H9 (cell line): ENCODE measurements around the gene KRT3. TPM values are rescaled to one million over a fixed set of nuclear protein-coding genes. Genes with fewer than 3 reads are reported as not detected.

Experiments used
- DNase-seq: peaks from one replicate; pipeline ENCODE4 v3.0.0-alpha.2; 2017
- H2AFZ ChIP-seq: one replicate; pipeline ENCODE4 v1.6.1; 2013; ENCODE audit warnings: mild to moderate bottlenecking, low read length, control low read depth, moderate library complexity
- H2AK5ac ChIP-seq: 2 replicates; pipeline ENCODE4 v1.6.1; 2013; ENCODE audit warnings: low read length, control low read depth, mixed read lengths; ENCODE audit not compliant: insufficient read length
- H2BK120ac ChIP-seq: one replicate; pipeline ENCODE4 v1.6.1; 2013; ENCODE audit warnings: low read depth, mild to moderate bottlenecking, low read length, control low read depth, inconsistent platforms; ENCODE audit not compliant: poor library complexity, severe bottlenecking
- H2BK12ac ChIP-seq: 2 replicates; pipeline ENCODE4 v1.6.1; 2013; ENCODE audit warnings: low read length, control low read depth, mixed read lengths, low read depth; ENCODE audit not compliant: insufficient read length
- H2BK15ac ChIP-seq: 2 replicates; pipeline ENCODE4 v1.6.1; 2013; ENCODE audit warnings: low read depth, low read length, control low read depth
- H2BK20ac ChIP-seq: one replicate; pipeline ENCODE4 v1.6.1; 2013; ENCODE audit warnings: low read depth, mild to moderate bottlenecking, low read length, control low read depth, inconsistent platforms; ENCODE audit not compliant: poor library complexity, severe bottlenecking
- H2BK5ac ChIP-seq: 2 replicates; pipeline ENCODE4 v1.6.1; 2013; ENCODE audit warnings: low read length, control low read depth, mixed read lengths; ENCODE audit not compliant: insufficient read length
- H3K14ac ChIP-seq: 2 replicates; pipeline ENCODE4 v1.6.1; 2013; ENCODE audit warnings: low read length, control low read depth; ENCODE audit not compliant: insufficient read depth
- H3K18ac ChIP-seq: 2 replicates; pipeline ENCODE4 v1.6.1; 2013; ENCODE audit warnings: low read depth, mild to moderate bottlenecking, mixed read lengths, low read length, control low read depth; ENCODE audit not compliant: insufficient read length
- H3K23ac ChIP-seq: 2 replicates; pipeline ENCODE4 v1.6.1; 2013; ENCODE audit warnings: low read length, control low read depth, mixed read lengths, low read depth; ENCODE audit not compliant: insufficient read length
- H3K23me2 ChIP-seq: 2 replicates; pipeline ENCODE4 v1.6.1; 2013; ENCODE audit warnings: low read depth, mild to moderate bottlenecking, mixed read lengths, low read length, control low read depth; ENCODE audit not compliant: insufficient read length, poor library complexity, severe bottlenecking
- H3K27ac ChIP-seq: 2 replicates; pipeline ENCODE4 v1.5.1; 2013; ENCODE audit warnings: low read length, control low read depth, mixed read lengths, low read depth; ENCODE audit not compliant: insufficient read length
- H3K27me3 ChIP-seq: 2 replicates; pipeline ENCODE4 v1.6.1; 2013; ENCODE audit warnings: low read length, control low read depth, inconsistent platforms; ENCODE audit not compliant: insufficient read depth
- H3K4ac ChIP-seq: 2 replicates; pipeline ENCODE4 v1.6.1; 2013; ENCODE audit warnings: low read depth, mild to moderate bottlenecking, control low read depth, inconsistent platforms, low read length, moderate library complexity
- H3K4me1 ChIP-seq: 2 replicates; pipeline ENCODE4 v1.6.1; 2013; ENCODE audit warnings: low read length, control low read depth, inconsistent platforms; ENCODE audit not compliant: insufficient read depth
- H3K4me2 ChIP-seq: 2 replicates; pipeline ENCODE4 v1.6.1; 2013; ENCODE audit warnings: low read length, control low read depth, mixed read lengths; ENCODE audit not compliant: insufficient read length, insufficient read depth
- H3K56ac ChIP-seq: 2 replicates; pipeline ENCODE4 v1.6.1; 2013; ENCODE audit warnings: low read depth, mild to moderate bottlenecking, mixed read lengths, low read length, control low read depth; ENCODE audit not compliant: insufficient read length
- H3K79me1 ChIP-seq: 2 replicates; pipeline ENCODE4 v1.6.1; 2013; ENCODE audit warnings: low read depth, mild to moderate bottlenecking, moderate library complexity, low read length, control low read depth, inconsistent platforms; ENCODE audit not compliant: insufficient read depth, poor library complexity, severe bottlenecking
- H3K79me2 ChIP-seq: 2 replicates; pipeline ENCODE4 v1.6.1; 2013; ENCODE audit warnings: low read length, control low read depth, inconsistent platforms; ENCODE audit not compliant: insufficient read depth
- H3K9ac ChIP-seq: 2 replicates; pipeline ENCODE4 v1.6.1; 2013; ENCODE audit warnings: low read length, control low read depth, mixed read lengths; ENCODE audit not compliant: insufficient read length; ENCODE audit errors: extremely low read depth
- H3K9me3 ChIP-seq: one replicate; pipeline ENCODE4 v1.6.1; 2013; ENCODE audit warnings: low read depth, low read length, inconsistent platforms; ENCODE audit not compliant: control insufficient read depth
- H3T11ph ChIP-seq: one replicate; pipeline ENCODE4 v1.6.1; 2013; ENCODE audit warnings: mild to moderate bottlenecking, low read length, control low read depth, inconsistent platforms
- H4K20me1 ChIP-seq: one replicate; pipeline ENCODE4 v1.6.1; 2013; ENCODE audit not compliant: control insufficient read depth, insufficient read length, insufficient read depth
- H4K5ac ChIP-seq: 2 replicates; pipeline ENCODE4 v1.6.1; 2013; ENCODE audit warnings: low read depth, mild to moderate bottlenecking, mixed read lengths, low read length, control low read depth; ENCODE audit not compliant: insufficient read length
- H4K8ac ChIP-seq: replicated peaks from 2 replicates; pipeline ENCODE4 v1.6.1; 2013; ENCODE audit warnings: low read length, control low read depth, mixed read lengths, low read depth; ENCODE audit not compliant: insufficient read length
- H4K91ac ChIP-seq: 2 replicates; pipeline ENCODE4 v1.6.1; 2013; ENCODE audit warnings: low read depth, mild to moderate bottlenecking, moderate library complexity, mixed read lengths, low read length, control low read depth; ENCODE audit not compliant: insufficient read length
- H3K27ac Mint-ChIP-seq, 3 experiments: 2 replicates in 2 of 3; 3 replicates in 1 of 3; pipeline ENCODE4 v1.8.0; 2020 to 2021; ENCODE audit warnings: mixed read lengths in 3 of 3, mild to moderate bottlenecking in 1 of 3, moderate library complexity in 1 of 3
- H3K27me3 Mint-ChIP-seq: 2 replicates; pipeline ENCODE4 v1.8.0; 2021; ENCODE audit warnings: low read depth, mild to moderate bottlenecking, moderate library complexity, mixed read lengths
- H3K36me3 Mint-ChIP-seq, 3 experiments: 2 replicates in 2 of 3; 3 replicates in 1 of 3; pipeline ENCODE4 v1.8.0; 2020 to 2021; ENCODE audit warnings: low read depth in 3 of 3, mixed read lengths in 3 of 3; ENCODE audit not compliant: insufficient read depth in 1 of 3
- H3K4me1 Mint-ChIP-seq, 2 experiments: 2 replicates each; pipeline ENCODE4 v1.8.0; 2020; ENCODE audit warnings: mixed read lengths in 2 of 2
- H3K4me3 Mint-ChIP-seq, 2 experiments: 2 replicates in 1 of 2; 3 replicates in 1 of 2; pipeline ENCODE4 v1.8.0; 2020 to 2021; ENCODE audit warnings: mild to moderate bottlenecking in 2 of 2, mixed read lengths in 2 of 2, moderate library complexity in 1 of 2
- H3K9me3 Mint-ChIP-seq, 2 experiments: 2 replicates in 1 of 2; 3 replicates in 1 of 2; pipeline ENCODE4 v1.8.0; 2020; ENCODE audit warnings: mild to moderate bottlenecking in 2 of 2, mixed read lengths in 2 of 2, moderate library complexity in 1 of 2
- CTCF ChIP-seq: fragments of 200-600 bp; sonication (generic); conservative IDR thresholded peaks from 3 replicates; pipeline ENCODE4 v1.8.0; 2021; ENCODE audit warnings: antibody characterized with exemption, mild to moderate bottlenecking
- WGBS: extraction: QIAGEN DNeasy Blood & Tissue Kit; methylation state at CpG from one replicate; pipeline ENCODE4 v1.1.7; 2013; ENCODE audit warnings: missing lambda C conversion rate, low lambda C conversion rate, mixed read lengths; ENCODE audit not compliant: insufficient read length; ENCODE audit errors: extremely low coverage; 5-methylcytosine and 5-hydroxymethylcytosine counted together
- total RNA-seq: library from RNA; stranded (reverse); gene quantifications from 2 replicates; pipeline ENCODE4 v1.2.1, GENCODE V29; 2021

KRT3 gene
- total RNA-seq, 1 experiment from 2014 or later: not detected

- no peaks in the 10 kb centered on the region for H3K27me3 ChIP-seq
- no peaks in the 10 kb centered on the region for H3K36me3 Mint-ChIP-seq
- H3K4me2 ChIP-seq: no peak overlapping the region
- no peak overlapping the region for H4K5ac ChIP-seq
- no peaks in the 10 kb centered on the region for H3K79me2 ChIP-seq
- no peak overlapping the region for H2AK5ac ChIP-seq
- H3K9me3 Mint-ChIP-seq: no peaks in the 10 kb centered on the region; a peak in 1 of 5 replicates
- no CpG with 5 or more reads among the region's 3 CpGs for WGBS
- no peak overlapping the region for H3K27ac Mint-ChIP-seq
- H3K4ac ChIP-seq: no peak overlapping the region
- no peaks in the 10 kb centered on the region for H3K79me1 ChIP-seq
- H4K8ac ChIP-seq: no peak overlapping the region
- TF ChIP-seq CTCF: no peak
- H2BK15ac ChIP-seq: no peak overlapping the region
- H3K4me1 ChIP-seq: no peaks in the 10 kb centered on the region
- no peak for DNase-seq
- no peak overlapping the region for H2BK20ac ChIP-seq
- no peaks in the 10 kb centered on the region for H3K23me2 ChIP-seq
- no peaks in the 10 kb centered on the region for H4K20me1 ChIP-seq
- no peak overlapping the region for H2AFZ ChIP-seq
- H4K91ac ChIP-seq: no peak overlapping the region
- H3T11ph ChIP-seq: no peak overlapping the region
- H3K9me3 ChIP-seq: no peaks in the 10 kb centered on the region
- H2BK12ac ChIP-seq: no peak overlapping the region
- H3K27me3 Mint-ChIP-seq: peaks cover 21% of the 10 kb centered on the region
- H2BK5ac ChIP-seq: no peak overlapping the region
- H3K4me3 Mint-ChIP-seq: no peak overlapping the region
- no peak overlapping the region for H3K56ac ChIP-seq
- no peak overlapping the region for H3K14ac ChIP-seq
- H3K9ac ChIP-seq: no peak overlapping the region
- no peak overlapping the region for H3K18ac ChIP-seq
- no peaks in the 10 kb centered on the region for H3K4me1 Mint-ChIP-seq
- no peak overlapping the region for H2BK120ac ChIP-seq
- H3K27ac ChIP-seq: no peak overlapping the region
- H3K23ac ChIP-seq: no peak overlapping the region
Measured at GRCh38 chr12:52769354-52769753, 26.6 kb downstream of the KRT3 start.
